Activated naive CD4-positive, alpha-beta T cell treated with anti-CD3 and anti-CD28 coated beads, Interleukin-2, amount 50 U/mL, for 16 hours (primary cell): ENCODE results near the gene LEMD3.
"Not testable (repeated sequence)": the region's sequence is repeated elsewhere in the genome, so short reads cannot be mapped to it uniquely, and the experiment has no call there.

Experiments
- DNase-seq: peaks from one replicate; pipeline ENCODE4 v3.0.0-alpha.2; 2020

The LEMD3 gene

DNA sequence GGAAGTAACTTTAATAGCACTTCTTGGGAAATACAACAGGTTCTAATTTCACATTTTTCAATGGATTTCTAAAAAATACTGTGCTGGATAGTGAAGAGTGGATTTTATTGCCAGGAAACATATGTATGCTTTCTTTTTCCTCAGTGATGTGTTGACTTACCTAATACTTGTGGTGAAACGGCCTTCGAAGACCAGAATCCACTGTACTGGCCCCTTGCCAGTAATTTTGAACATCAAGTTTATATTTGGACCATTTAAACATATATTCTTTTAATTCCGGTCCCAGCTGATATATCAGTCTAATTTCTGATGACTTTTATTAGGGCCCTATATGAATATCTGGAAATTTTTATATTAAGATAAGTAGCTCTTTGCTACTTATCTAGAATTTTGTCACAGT, 110.9 kb downstream of the LEMD3 start:
- DNase-seq = no peak

DNA sequence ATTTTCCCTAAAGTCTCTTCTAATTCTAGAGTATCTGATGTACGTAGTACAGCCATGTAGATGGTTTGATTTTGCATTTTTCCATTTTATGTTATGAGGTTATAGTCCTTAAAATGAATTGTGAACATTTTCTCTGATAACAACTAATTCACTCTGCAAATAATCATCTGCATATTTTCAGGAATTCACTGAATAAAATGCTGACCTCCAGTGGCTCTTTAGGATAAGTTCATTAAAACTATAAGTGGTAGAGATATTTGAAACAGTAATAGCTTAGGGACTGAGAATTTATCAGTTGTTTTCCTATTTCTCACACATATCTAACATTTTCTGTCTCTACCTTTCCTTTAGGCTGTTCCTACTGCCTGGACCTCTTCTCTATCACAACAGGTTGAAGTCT, 113.5 kb downstream of the LEMD3 start:
- DNase-seq = no peak

DNA sequence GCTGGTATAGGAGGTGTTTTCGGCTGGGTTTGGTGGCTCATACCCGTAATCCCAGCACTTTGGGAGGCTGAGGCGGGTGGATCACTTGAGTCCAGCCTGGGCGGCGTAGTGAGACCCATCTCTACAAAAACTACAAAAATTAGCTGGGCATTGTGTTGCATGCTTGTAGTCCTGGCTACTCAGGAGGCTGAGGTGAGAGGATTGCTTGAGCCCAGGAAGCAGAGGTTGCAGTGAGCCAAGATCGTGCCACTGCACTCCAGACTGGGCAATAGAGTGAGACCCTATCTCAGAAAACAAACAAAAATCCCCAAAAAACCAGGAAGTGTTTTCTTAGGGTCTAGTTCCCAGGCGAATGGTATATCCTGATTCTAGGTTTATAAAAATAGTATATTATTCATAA, 116.1 kb downstream of the LEMD3 start:
- DNase-seq = not testable (repeated sequence)

- DNase-seq = no peak
These were observed 118.0 kb downstream of the LEMD3 start for GRCh38 chr12:65287426-65287825.

DNA sequence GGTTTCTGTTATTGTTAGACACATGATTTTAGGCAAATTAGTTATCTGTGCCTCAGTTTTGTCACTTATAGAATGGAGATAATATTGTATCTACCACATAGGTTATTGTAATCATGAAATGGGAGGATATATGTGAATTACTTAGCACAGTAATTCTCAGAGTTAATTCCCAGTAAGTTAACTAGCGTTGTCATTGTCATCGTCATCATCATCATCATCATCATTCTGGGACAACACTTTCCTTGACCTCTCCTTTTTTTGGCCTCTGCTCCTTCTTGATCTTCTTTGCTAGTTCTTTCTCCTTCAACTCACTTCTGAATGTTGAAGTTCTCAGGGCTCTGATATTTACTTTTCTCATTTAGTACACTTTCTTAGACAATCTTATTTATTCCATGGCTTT, 122.9 kb downstream of the LEMD3 start:
- DNase-seq = no peak

GRCh38 chr12:65293735-65294134, 124.4 kb downstream of the LEMD3 start:
- DNase-seq = no peak

DNA sequence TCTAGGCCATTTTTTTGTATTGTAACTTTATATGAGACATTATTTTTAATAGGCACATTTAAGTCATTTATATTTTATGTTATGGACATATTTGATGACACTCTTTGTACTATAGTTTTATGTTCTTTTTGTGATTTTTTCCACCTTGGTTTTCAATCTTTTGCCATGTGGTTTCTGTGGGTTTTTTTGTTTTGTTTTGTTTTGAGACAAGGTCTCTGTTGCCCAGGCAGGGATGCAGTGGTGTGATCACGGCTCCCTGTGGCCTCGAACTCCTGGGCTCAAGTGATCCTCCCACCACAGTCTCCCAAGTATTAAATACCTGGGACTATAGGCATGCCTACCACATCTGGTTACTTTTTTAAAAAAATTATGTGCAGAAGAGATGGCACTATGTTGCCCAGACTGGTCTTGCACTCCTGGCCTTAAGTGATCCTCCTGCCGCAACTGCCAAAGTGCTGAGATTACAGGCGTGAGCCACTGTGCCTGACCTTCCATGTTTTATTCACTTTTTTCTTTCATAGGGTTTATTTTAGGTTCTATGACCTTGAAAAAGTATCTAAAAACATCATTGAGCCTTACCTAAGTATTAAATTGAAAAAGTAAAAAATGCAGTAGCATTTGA, 125.4 kb downstream of the LEMD3 start:
- no peak for DNase-seq

GRCh38 chr12:65296508-65297265, 127.3 kb downstream of the LEMD3 start:
- no peak for DNase-seq
